ENCODE data around the gene PLEK2.
"Not testable (repeated sequence)": the region's sequence is repeated elsewhere in the genome, so short reads cannot be mapped to it uniquely, and the experiment has no call there.

Gene PLEK2

DNA sequence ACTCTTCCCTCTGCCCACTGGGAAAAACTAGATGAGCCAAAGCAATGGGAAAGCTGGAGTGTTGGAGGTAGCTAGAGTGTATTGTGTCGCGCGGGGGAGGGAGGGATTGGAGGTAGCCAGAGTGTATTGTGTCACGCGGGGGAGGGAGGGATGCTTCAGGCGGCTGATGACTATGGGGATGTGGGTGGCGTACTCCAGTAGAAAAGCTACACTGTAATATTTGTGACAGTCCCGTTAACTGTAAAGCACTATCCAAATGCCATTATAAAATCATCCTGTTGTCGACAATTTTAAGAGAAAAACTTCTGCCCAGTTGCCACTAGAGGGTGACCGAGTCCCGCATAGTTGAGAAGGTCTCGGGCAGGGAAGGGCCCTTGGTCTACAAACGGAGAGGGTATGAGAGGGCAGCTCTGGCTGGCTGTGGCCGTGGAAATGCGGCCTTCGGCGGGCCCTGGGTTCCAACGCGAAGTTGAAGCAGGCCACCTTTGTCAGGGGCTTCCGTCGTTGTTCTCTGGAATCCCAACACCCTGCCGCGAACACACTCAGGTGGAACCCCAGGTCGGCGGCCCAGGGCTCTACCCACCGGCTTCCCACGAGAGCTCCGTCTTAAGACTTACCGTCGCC is 15.1 kb upstream of the PLEK2 start:
- no peak for DNase-seq

DNA sequence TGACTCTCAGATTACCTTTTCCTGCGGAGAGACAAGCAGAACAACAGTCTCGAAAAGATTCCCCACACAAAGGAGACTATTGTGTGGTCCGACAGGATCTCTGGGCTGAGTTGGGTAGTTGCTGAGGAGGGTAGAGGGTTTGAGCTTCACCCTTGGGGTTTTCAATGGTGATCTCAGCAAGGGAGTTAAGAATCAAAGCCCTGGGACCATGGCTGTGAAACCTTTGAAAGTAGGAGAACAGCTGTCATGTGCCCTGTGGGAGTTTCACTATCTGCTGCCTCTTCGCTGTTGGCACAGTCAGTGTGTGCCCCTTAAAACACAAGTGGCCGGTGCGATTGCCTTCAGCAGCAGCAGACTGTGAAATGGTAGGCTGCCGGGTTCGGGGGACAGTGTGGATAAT is 14.2 kb upstream of the PLEK2 start:
- no peak for DNase-seq

DNA sequence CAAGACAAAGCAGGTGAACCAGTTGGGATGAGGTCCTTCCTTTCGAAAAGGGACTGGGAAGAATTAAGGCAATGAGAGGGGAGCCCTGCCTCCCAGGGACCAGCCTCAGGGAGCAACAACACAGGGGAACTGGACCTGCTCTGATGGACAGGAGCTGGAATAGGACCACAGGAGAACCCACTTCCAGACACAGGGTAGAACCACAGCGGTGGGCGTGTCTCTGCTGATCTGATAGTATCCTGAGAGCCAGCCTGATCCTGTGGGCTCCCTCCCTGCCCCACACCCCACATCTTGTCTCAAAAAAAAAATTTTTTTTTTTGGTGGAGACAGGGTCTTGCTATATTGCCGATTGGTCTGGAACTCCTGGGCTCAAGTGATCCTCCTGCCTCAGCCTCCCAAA is 13.6 kb upstream of the PLEK2 start:
- DNase-seq = no peak

DNA sequence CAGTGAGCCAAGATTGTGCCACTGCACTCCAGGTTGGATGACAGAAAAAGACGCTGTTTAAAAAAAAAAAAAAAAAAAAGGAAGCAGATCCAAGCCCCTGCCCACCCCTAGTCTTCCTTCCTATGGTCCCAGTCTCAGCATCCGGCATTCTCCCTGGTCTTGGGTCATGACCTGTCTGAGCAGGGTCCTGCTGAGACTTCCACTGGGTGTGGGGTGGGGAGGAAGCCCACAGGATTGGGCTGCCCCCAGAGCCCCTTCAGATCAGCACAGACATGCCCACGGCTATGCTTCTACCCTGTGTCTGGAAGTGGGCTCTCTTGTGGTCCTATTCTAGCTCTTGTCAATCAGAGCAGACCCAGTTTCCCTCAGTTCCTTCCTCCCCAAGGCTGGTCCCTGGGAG is 12.6 kb upstream of the PLEK2 start:
- DNase-seq = no peak

DNA sequence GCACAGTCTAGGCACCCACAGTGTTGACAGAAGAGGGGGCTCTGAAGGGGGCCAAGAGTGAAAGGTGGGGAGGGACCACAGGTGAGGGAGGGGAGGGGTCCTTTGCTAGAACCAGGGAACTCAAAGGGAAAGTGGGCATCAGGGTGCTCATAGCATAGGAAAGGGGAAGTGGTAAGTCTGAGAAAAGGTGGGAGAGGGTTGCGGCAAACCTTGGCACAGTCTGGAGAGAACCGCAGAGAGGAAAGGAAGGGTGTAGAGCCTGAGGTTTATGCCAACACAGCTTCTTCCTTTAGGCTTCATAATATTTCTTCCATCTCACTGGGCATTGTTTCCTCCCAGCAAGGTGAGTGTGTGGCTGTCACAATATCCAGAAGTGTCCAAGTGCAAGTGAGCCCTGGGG is 11.5 kb upstream of the PLEK2 start:
- peak; percentile 23 for DNase-seq

DNA sequence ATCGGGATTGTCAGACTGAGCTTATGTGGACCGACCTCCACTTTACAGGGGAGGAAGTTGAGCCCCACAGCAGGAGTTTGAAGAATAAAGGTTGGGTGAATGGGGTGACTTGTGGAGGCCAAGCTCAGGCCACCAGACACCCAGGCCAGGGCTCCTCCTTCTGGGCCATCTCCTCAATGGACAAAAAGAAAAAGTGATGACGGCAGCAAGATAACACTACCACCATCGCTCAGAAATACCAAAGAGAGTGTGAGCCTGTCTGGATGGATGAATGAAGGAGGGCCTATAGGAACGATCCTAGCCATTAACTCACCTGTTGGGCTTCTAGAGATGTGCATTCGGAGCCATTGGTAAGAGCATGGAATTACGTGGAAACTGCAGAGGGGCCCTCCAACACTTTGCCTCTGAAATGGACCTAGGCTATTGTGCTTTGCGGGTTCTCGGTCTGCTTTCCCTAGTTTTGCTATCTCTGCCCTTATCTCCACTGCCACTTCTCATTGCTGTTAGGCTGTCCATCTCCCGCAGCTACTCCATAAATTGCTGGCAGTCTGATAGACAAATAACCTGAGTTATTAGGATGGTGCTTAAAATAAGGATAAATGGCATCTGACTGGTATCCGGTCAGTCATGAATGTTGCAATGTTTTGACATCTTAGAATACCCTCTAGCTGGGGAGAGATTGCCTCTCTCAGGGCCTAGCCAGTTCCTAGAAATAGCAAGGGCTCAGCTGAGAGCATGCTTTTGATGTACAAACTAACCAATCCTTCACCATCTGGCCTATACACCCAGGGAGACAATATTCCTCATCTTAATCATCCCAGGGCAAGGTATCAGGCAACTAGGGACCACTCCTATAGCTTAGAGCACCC is 9.6 kb upstream of the PLEK2 start:
- no peak for DNase-seq

DNA sequence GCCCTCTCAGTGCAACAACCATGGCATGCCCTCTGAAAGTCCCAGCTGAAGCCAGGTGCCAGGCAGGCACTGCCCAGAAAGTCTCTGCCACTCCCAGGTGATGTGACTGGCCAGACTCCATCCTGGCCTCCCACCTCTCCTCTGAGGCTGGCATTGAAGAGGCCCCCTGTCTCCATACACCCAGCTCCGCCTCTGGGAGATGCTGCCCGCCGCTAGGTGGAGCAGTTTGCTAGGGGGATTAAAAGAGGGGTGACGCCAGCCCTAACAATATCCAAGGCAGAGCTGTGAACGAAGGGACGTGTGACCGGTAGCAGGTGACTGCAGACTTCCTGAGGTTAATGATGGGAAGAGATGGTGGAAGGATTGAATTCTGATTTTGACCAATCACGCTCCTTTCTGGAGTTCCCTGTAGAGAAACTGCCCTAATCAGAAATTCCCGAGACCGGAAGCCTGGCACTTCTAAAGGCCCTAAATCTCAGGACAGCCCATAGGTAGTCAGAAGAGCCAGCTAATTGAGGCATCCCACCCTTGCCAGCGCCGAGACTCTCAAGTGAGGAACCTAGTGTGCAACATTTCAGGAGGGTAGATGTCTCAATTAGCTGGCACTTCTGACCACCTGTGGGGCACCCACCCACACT is 8.3 kb upstream of the PLEK2 start:
- DNase-seq = no peak

DNA sequence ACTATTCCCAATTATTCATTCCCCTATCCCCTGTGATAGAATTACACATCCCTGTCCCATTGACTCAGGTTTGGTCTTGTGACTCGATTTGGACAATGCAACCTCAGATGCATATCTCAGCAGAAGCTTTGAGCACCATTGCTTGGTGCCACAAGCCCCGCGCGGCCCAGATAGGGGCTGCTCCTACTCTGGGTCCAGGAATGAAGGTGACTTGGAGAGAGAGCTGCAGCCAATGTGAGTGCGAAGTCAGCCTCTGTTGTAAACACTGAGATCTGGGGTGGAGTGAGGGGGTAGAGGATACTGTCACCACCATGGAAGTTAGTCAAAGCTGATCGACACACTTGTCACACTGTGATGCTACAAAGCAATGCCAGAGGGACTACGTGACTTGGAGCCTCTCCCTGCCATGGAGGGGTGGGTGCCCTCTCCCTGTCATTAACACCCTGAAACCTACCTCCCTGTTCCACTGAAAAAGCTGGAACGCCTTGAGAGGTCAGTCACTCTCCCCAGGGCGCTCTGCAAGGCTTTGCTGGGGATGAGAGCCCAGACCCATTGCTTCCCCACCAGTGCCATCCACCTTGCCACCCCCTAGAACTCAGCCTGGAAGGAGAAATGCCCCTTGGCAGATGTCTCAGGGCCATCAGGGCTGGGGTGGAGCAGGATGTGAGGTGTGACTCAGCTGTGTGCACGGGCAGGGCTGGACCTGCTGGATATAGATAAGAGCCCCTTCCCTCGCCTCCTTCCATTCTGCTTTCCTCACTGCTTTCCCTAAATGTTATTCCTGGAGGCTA is 6.6 kb upstream of the PLEK2 start:
- DNase-seq = no peak

DNA sequence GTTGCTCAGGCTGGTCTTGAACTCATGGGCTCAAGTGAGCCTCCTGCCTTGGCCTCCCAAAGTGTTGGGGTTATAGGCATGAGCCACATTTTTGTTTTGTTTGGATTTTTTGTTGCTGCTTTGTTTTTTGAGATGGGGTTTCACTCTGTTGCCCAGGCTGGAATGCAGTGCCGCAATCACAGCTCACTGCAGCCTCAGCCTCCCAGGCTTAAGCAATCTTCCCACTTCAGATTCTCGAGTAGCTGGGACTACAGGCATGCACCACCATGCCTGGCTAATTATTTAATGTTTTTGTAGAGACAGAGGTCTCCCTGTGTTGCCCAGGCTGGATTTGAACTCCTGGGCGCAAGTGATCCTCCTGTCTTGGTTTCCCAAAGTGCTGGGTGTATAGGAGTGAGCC is 5.7 kb upstream of the PLEK2 start:
- DNase-seq = no peak

DNA sequence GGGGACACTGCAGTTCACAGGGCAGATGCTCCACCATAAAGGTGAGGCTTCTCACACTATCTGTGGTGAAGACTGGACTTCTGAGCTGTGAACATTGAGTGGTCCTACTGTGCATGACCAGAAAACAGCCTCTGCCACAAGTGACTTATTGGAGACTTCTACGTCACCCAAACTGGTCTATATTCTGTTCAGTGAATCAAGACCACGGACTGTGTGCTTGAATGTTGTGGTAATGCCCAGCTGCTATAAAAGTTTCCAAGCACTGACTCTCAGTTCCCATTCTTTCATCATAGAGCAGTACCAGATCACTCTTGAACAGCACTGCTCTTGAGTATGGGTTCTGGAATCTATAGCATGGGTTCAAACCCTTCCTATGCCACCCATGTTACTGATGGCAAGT is 4.8 kb upstream of the PLEK2 start:
- DNase-seq = no peak

DNA sequence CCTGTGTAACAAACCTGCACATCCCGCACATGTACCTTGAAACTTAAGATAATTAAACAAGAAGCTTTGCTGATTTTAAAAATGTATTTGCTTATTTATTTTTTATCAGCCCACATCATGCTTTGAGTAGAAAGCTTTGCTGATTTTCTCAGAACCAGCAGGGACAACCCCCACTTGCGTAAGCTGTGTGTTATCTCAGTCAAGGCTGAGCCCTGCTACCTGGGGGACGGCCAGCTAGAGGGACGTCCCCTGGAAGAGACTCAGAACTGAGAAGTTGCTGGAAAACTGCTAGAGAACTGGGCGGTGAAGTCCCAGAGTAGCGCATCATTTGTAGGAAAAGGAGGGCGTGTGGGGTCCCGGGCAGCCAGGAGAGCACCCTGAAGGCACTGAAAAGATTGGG is 4.1 kb upstream of the PLEK2 start:
- no peak for DNase-seq

DNA sequence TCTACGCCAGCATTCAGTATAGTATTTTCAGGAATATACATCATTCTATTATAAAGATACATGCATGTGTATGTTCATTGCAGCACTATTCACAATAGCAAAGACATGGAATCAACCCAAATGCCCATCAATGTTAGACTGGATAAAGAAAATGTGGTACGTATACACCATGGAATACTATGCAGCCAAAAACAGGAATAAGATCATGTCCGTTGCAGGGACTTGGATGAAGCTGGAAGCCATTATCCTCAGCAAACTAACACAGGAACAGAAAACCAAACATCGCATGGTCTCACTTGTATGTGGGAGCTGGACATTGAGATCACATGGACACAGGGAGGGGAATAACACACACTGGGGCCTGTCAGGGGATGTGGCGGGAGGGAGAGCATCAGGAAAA is 3.6 kb upstream of the PLEK2 start:
- DNase-seq = not testable (repeated sequence)

DNA sequence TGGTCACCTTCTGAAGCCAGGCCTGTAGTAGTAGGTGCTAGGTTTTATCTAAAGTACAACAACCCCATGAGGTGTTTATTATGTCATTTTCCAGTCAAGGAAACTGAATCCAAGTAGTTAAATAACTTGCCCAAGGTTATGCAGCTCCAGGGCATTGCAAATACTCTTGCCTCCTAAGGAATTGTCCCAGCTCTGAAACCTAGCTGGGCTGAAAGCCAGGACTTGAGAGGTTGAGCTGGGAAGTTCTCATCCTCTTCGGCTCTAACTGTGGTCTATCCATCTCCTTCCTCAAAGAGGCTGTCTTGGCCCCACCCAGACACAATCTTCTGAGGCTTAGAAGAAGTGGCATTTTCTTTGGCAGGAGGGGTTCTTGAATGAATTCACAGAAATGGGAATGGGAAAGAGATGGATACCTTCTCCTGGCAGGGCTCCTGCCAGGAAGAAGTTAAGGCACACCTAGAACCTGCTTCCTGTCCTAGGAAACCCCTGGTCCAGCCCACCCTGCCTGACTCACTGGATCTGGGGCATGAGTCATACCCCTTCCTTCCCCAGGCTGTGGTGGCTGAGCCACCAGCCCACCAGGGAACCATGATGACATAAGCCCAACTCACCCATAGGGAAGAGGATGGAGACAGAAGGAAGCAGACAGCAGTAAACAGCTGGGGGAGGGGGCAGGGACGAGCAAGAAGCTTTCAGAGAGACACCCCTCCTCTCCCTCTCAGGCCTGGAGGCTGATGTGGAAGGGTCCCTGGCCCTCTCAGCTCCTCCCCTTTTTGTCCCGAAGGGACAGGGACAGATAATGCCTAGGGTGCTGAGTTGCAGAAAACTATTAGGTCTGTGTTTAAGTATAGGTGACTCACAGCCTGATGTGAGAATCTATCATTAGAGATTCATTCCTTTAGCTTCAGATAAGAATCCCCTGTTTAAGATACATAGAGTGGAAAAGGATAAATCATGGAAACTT is 2.1 kb upstream of the PLEK2 start:
- peak; percentile 10 for DNase-seq

DNA sequence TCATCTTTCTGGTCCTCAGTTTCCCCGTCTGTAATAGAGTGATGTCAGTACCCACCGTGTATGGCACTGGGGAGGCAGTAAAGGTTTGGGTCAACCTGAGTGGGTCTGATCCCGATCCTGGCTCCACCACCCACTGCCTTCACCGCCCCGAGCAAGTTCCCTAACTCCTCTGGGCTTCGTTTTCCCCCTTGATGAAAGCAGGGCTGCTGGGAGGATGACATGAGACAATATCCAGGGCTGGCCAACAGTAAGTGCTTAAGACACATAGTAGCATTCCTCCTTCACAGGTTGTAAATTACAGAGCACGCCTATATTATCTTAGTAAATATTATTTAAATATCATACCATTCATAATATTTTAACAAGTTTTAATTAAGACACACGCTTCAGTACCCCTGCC is 595 bp downstream of the PLEK2 start:
- no peak for DNase-seq

DNA sequence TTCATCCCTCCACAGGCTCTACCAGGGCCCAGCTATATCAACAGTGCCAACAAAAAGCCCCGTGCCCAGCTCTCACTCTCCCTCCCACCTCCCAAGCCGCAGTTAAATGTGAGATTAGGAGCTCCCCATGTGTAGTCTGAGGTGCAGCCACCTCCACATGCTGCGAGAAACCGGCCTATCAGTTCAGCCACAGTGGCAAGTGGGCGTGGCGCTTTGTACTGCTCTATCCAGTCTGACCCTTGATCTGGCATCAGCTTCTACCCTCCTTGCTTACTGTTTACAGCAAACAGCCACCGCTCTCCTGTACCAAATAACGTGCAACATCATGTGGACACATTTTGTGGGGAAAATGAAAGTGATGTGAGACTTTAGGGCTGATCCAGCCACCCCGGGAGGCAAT is 1.7 kb downstream of the PLEK2 start:
- DNase-seq = no peak

DNA sequence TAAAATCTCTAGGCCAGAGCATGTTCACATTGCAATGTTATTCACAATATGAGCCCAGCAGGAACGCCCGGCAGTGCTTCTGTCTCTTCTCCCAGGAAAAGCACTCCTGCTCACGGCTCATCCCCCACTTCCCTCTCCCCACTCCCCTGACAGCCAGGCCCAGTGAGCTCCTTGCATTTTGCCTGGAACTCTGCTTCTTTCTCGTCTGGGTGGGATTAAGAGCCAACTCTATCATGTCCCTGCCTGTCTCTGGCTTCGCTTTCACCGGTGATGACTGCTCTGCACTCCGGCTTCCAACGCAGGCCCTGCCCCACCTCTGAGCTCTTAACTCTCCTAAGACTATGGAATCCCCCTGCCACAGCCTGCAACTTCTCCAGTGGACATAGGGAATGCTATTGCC is 2.5 kb downstream of the PLEK2 start:
- no peak for DNase-seq

DNA sequence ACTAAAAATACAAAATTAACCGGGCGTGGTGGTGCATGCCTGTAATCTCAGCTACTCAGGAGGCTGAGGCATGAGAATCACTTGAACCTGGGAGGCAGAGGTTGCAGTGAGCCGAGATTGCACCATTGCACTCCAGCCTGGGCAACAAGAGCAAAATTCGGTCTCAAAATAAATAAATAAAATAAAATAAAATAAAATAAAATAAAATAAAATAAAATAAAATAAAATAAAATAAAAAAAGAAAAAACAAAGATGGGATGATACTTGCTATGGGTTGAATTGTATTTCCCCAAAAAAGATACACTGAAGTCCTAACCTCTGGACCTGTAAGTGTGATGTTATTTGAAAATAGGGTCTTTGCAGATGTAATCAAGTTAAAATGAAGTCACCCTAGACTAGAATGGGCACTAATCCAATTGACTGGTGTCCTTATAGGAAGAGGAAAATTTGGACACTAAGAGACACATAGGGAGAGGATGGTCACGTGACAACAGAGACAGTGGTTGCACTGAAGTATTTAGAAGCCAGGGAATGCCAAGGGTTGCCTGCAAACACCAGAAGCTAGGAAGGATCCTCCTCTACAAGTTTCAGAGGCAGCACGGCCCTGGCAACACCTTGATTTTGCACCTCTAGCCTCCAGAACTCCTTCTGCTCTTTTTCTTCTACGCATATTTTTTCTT is 3.7 kb downstream of the PLEK2 start:
- not testable (repeated sequence) for DNase-seq

DNA sequence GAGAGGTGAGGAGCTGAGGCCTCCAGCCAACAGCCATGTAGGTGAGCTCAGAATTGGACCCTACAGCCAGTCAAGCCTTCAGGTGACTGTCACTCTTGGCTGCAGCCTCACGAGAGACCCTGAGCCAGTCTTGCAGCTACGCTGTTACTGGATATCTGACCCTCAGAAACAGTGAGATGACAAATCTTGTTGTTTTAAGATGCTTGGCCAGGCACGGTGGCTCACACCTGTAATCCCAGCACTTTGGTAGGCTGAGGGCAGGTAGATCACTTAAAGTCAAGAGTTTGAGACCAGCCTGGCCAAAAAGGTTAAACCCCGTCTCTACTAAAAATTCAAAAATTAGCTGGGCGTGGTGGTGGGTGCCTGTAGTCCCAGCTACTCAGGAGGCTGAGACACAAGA is 6.2 kb downstream of the PLEK2 start:
- DNase-seq = no peak

DNA sequence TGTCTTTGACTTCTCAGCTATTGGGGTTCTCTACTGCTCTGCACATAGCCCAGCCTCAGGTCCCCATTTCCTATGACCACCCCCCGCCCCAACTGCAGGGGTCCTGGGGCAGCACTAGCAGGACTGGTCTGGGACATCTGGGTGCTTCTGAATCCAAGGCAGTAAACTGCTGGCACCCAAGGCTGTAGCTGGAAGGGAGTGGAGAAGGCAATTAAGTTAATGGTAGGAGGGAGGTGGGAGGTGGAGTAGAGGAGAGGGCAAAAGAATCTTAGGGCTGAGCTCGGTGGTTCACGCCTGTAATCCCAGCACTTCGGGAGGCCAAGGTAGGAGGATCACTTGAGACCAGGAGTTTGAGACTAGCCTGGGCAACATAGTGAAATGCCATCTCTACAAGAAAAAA is 11.5 kb downstream of the PLEK2 start:
- no peak for DNase-seq

DNA sequence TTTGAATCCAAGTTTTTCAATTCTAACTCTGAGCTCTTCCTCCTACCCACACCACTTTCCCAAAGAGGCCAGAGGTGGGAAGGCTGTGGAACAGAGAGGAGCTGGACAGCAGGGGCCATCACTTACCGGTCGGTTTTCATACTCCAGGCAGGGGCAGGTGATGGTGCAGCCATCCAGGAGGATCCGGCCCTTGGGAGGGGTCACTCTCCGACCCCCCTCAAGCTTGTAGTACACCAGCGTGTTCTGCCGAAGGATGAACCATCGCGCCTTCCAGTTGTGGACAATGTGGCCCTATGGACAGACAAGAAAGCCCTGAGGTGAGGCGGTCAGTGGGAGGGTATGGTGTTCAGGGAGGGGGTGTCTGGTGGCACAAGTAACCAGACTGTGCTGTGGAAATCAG is 14.4 kb downstream of the PLEK2 start:
- no peak for DNase-seq

DNA sequence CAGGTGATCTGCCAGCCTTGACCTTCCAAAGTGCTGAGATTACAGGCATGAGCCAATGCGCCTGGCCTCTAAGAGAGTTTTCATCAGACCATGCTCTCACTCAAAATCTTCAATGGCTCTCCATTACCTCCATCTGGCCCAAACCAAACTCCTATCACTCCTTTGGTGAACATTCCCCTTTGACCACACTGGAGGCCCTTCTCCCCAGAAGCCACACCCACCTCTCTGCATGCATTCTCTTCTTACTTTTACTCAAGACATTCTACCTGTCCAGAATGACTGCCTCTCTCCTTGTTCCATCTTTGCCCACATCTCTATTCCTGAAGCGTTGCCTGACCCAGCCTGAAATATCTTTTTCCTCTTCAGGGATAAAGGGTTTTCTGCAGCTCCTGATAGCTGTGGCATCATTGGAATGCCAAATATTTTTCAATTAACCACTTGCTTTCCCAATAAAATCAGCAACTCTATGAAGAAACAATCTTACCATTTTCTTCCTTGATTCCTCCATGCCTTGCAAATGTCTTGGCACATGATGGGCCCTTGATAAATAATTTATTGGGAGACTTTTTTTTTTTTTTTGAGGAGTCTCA is 15.5 kb downstream of the PLEK2 start:
- no peak for DNase-seq
